BE2C (cell line): Measurements from ENCODE around the gene ERGIC3. TPM values are rescaled to one million over a fixed set of nuclear protein-coding genes. Genes with fewer than 3 reads are reported as not detected.

Source experiments
- DNase-seq: peaks from one replicate; pipeline ENCODE4 v3.0.0-alpha.2; 2020
- H3K27me3 ChIP-seq: fragments of 250-450 bp; sonication (Bioruptor Pico); 2 replicates; pipeline ENCODE4 v1.5.1; 2020; ENCODE audit warnings: mild to moderate bottlenecking
- H3K36me3 ChIP-seq: fragments of 250-450 bp; sonication (Bioruptor Pico); 2 replicates; pipeline ENCODE4 v1.5.1; 2020; ENCODE audit warnings: mild to moderate bottlenecking
- H3K4me1 ChIP-seq: fragments of 250-450 bp; sonication (Bioruptor Pico); 2 replicates; pipeline ENCODE4 v1.5.1; 2020
- H3K4me3 ChIP-seq: 2 replicates; pipeline ENCODE4 v1.5.1; 2011; ENCODE audit warnings: low read depth, low read length
- H3K9me3 ChIP-seq: fragments of 250-450 bp; sonication (Bioruptor Pico); 2 replicates; pipeline ENCODE4 v1.5.1; 2020
- polyA plus RNA-seq: library from polyadenylated mRNA; unstranded; fragments of >200 nt; gene quantifications from one replicate; pipeline ENCODE4 v1.2.1, GENCODE V29; 2012; ENCODE audit warnings: low read depth, missing spikeins; ENCODE audit not compliant: insufficient read length, insufficient read depth
- TF ChIP-seq, protein P1 (sequence below): IDR thresholded peaks from 2 replicates; pipeline ENCODE4 v1.5.1; 2012; ENCODE audit warnings: mild to moderate bottlenecking, low read depth, low read length

ERGIC3 gene
- 290 TPM for polyA plus RNA-seq

DNA sequence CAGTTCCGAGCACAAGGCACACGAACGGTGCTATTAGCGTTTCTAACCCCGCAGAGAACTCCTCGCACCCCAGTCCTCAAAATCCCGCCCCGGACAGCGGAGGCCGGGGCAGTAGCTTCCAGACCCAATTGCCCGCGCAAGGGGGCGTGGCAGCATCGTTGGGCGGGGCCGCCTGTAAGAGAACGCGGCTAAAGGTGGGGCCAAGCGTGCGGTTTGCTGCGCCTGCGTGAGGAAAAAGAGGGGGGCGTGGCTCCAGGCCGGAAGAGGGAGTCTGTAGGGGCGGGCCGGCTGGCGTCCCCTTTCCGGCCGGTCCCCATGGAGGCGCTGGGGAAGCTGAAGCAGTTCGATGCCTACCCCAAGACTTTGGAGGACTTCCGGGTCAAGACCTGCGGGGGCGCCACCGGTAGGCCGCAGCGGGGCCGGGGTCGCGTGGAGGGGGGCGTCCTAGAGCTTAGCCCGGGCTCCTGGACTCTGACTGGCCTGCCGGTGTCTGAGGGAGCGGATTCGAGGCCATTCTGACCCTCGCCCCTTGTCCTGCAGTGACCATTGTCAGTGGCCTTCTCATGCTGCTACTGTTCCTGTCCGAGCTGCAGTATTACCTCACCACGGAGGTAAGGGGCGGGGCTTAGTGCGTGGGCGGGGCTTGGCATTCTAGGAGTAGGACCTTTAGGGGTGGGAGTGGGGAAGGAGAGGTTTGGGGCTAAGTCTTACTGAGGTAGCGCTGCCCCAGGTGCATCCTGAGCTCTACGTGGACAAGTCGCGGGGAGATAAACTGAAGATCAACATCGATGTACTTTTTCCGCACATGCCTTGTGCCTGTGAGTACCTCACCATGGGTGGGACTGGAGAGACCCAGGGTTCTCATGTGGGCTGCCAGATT is at the start of gene ERGIC3:
Gene ERGIC3 (plus strand): TSS at position 296 of the 880 bp plus-strand sequence. CDS start 20 bp downstream, at position 316.
- Histone ChIP-seq H3K4me1 (peaks cover 3% of the 10 kb centered on the region), H3K4me3 (peak within 1 kb of the TSS; percentile 77), H3K27me3 (no peaks in the 10 kb centered on the region), H3K9me3 (no peaks in the 10 kb centered on the region), H3K36me3 (peaks cover 11% of the 10 kb centered on the region)
- peak; percentile 99 for DNase-seq
- TF ChIP-seq, protein P1, sequence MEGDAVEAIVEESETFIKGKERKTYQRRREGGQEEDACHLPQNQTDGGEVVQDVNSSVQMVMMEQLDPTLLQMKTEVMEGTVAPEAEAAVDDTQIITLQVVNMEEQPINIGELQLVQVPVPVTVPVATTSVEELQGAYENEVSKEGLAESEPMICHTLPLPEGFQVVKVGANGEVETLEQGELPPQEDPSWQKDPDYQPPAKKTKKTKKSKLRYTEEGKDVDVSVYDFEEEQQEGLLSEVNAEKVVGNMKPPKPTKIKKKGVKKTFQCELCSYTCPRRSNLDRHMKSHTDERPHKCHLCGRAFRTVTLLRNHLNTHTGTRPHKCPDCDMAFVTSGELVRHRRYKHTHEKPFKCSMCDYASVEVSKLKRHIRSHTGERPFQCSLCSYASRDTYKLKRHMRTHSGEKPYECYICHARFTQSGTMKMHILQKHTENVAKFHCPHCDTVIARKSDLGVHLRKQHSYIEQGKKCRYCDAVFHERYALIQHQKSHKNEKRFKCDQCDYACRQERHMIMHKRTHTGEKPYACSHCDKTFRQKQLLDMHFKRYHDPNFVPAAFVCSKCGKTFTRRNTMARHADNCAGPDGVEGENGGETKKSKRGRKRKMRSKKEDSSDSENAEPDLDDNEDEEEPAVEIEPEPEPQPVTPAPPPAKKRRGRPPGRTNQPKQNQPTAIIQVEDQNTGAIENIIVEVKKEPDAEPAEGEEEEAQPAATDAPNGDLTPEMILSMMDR = no peak

DNA sequence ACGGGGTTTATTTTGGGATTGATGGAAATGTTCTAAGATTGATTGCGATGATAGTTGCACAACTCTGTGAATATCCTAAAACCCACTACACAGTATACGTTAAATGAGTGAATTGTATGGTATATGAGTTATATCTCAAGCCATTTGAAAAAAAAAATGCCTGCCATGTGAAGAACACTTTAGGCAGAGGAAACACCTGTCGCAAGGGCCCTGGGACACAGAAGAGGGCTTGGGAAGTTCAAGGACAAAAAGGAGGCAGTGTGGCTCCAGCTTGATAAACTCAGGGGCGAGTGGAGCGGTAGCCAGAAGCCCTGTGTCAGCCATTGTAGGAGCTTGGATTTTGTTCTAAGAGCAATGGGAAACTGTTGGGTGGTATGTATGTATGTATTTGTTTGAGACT is 49.5 kb upstream of the ERGIC3 start:
- Histone ChIP-seq H3K27me3 (no peaks in the 10 kb centered on the region), H3K9me3 (no peaks in the 10 kb centered on the region), H3K4me1 (no peaks in the 10 kb centered on the region), H3K4me3 (no peak overlapping the region), H3K36me3 (peaks cover 47% of the 10 kb centered on the region)
- TF ChIP-seq, protein P1 = no peak
- DNase-seq = no peak

DNA sequence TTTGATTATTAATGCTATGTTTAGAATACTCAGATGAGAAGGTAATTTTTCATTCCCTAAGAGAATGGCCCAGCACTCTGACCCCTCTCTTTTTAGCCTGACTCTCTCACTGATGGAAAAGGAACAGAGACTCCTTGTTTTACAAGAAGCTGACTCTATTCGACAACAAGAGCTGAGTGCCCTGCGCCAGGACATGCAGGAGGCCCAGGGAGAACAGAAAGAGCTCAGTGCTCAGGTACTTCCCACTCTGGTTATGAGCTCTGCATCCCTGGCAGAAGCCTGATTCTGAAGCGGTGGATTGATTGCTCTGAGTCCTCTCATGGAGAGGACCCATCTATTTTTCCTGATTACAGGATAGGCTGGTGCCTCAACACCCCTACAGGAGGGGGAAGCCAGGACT is 45.4 kb upstream of the ERGIC3 start:
- no peak for DNase-seq
- TF ChIP-seq, protein P1 = no peak
- Histone ChIP-seq H3K27me3 (no peaks in the 10 kb centered on the region), H3K9me3 (no peaks in the 10 kb centered on the region), H3K4me3 (no peak overlapping the region), H3K36me3 (peaks cover 54% of the 10 kb centered on the region), H3K4me1 (no peaks in the 10 kb centered on the region)

DNA sequence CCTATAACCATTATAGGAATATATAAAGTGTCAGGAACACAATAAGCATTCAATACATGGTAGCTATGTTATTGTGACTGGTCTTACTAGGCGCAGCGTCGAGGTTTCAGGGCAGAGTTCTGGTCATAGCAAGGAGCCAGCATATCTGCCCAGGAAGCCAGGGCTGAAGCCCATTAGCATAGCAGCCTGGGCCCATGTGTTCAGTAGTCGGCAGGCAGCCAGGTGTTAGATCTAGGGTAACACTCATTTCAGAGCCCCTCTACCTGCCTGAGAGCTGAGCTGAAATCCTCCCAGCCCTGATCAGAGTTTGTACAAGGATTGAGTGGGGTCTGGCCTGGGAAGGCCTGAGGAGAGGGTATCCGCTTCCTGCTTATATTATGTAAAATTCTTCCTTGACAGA is 44.6 kb upstream of the ERGIC3 start:
- peaks cover 60% of the 10 kb centered on the region for H3K36me3 ChIP-seq
- DNase-seq = no peak
- H3K4me1 ChIP-seq = no peaks in the 10 kb centered on the region
- TF ChIP-seq, protein P1 = no peak
- H3K27me3 ChIP-seq = no peaks in the 10 kb centered on the region
- no peak overlapping the region for H3K4me3 ChIP-seq
- H3K9me3 ChIP-seq = no peaks in the 10 kb centered on the region

DNA sequence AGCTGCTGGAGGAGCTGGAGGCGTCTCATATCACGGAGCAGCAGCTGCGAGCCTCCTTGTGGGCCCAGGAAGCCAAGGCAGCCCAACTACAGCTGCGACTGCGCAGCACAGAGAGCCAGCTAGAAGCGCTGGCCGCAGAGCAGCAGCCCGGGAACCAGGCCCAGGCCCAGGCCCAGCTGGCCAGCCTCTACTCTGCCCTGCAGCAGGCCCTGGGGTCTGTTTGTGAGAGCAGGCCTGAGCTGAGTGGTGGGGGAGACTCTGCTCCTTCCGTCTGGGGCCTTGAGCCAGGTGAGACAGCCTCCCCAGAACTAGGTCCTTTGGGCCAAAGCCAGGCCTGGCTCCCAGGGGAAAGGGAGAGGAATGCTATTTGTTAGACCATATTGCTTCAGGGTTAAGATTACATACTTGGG is 44.1 kb upstream of the ERGIC3 start:
- Histone ChIP-seq H3K27me3 (no peaks in the 10 kb centered on the region), H3K9me3 (no peaks in the 10 kb centered on the region), H3K4me1 (no peaks in the 10 kb centered on the region), H3K4me3 (no peak overlapping the region), H3K36me3 (peaks cover 63% of the 10 kb centered on the region)
- TF ChIP-seq, protein P1 = no peak
- no peak for DNase-seq

DNA sequence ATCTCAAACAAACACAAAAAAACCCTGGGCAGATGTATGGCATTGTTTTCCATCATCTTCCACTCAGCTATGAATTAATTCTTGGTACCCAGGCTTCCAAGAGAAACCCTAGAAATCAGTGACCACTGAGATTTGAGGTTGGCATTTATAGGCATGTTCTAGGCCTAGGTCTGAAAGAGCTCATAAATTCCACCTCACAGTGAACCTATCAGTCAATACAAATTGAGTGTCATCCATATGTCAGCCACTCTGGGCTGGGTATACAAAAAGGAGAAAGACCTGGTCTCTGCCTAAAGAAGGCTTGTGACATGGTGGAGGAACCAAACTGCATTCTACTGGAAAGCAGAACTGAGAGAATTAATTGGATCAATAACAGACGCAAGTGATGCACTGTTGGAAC is 42.6 kb upstream of the ERGIC3 start:
- H3K36me3 ChIP-seq = peaks cover 56% of the 10 kb centered on the region
- TF ChIP-seq, protein P1 = no peak

More for the DNA sequence above, 42.6 kb upstream of the ERGIC3 start:
- no peaks in the 10 kb centered on the region for H3K27me3 ChIP-seq
- no peaks in the 10 kb centered on the region for H3K4me1 ChIP-seq
- no peak for DNase-seq
- H3K4me3 ChIP-seq = no peak overlapping the region
- H3K9me3 ChIP-seq = no peaks in the 10 kb centered on the region
